ENCODE results near the gene ABHD12.

Gene ABHD12

GRCh38 chr20:25288291-25289181 lies 102.1 kb downstream of the ABHD12 start:
- no peak for TF ChIP-seq CTCF (IDR thresholded peaks at IDR 0.05; ENCODE audit: control insufficient read depth, extremely low read depth, insufficient read depth)
- no peak for DNase-seq (ENCODE audit: low read depth)
- H3K4me3 ChIP-seq (ENCODE audit: low read depth, low read length) = no peak overlapping the region

GRCh38 chr20:25287631-25288290 lies 102.9 kb downstream of the ABHD12 start:
- no peak for TF ChIP-seq CTCF (IDR thresholded peaks at IDR 0.05; ENCODE audit: control insufficient read depth, extremely low read depth, insufficient read depth)
- no peak overlapping the region for H3K4me3 ChIP-seq (ENCODE audit: low read depth, low read length)
- DNase-seq (ENCODE audit: low read depth) = no peak

- DNase-seq (ENCODE audit: low read depth) = no peak
- no peak for TF ChIP-seq CTCF (IDR thresholded peaks at IDR 0.05; ENCODE audit: control insufficient read depth, extremely low read depth, insufficient read depth)
- H3K4me3 ChIP-seq (ENCODE audit: low read depth, low read length) = no peak overlapping the region
Observed at GRCh38 chr20:25286917-25287316, 103.7 kb downstream of the ABHD12 start.

- TF ChIP-seq CTCF (IDR thresholded peaks at IDR 0.05; ENCODE audit: control insufficient read depth, extremely low read depth, insufficient read depth) = no peak
- no peak for DNase-seq (ENCODE audit: low read depth)
- no peak overlapping the region for H3K4me3 ChIP-seq (ENCODE audit: low read depth, low read length)
Observed at GRCh38 chr20:25285856-25286798, 104.5 kb downstream of the ABHD12 start.

- no peak for DNase-seq (ENCODE audit: low read depth)
- TF ChIP-seq CTCF (IDR thresholded peaks at IDR 0.05; ENCODE audit: control insufficient read depth, extremely low read depth, insufficient read depth) = no peak
- no peak overlapping the region for H3K4me3 ChIP-seq (ENCODE audit: low read depth, low read length)
Observed at GRCh38 chr20:25285091-25285647, 105.5 kb downstream of the ABHD12 start.

GRCh38 chr20:25284131-25284601 lies 106.5 kb downstream of the ABHD12 start:
- TF ChIP-seq CTCF (IDR thresholded peaks at IDR 0.05; ENCODE audit: control insufficient read depth, extremely low read depth, insufficient read depth) = no peak
- no peak overlapping the region for H3K4me3 ChIP-seq (ENCODE audit: low read depth, low read length)
- DNase-seq (ENCODE audit: low read depth) = no peak

All from LNCaP clone FGC (cell line).